DOHH2 (cell line): ENCODE results near the gene ACTN1.

Source experiments
- H3F3A ChIP-seq: fragments of 200-600 bp; sonication (generic), shearing (Covaris generic); 2 replicates; pipeline ENCODE4 v1.6.0; 2016; ENCODE audit warnings: antibody characterized with exemption, mild to moderate bottlenecking; ENCODE audit not compliant: control insufficient read depth, insufficient read depth
- H3K27ac ChIP-seq: fragments of 200-600 bp; sonication (generic); 2 replicates; pipeline ENCODE4 v1.5.1; 2014; ENCODE audit warnings: low read depth, mild to moderate bottlenecking, low read length, moderate library complexity
- H3K27me3 ChIP-seq: fragments of 200-600 bp; sonication (generic); 2 replicates; pipeline ENCODE4 v1.6.1; 2014; ENCODE audit warnings: mild to moderate bottlenecking, low read length, mixed read lengths; ENCODE audit not compliant: control insufficient read depth
- H3K36me3 ChIP-seq: fragments of 200-600 bp; sonication (generic); 2 replicates; pipeline ENCODE4 v1.6.1; 2014; ENCODE audit warnings: mild to moderate bottlenecking, low read length, moderate library complexity, mixed read lengths; ENCODE audit not compliant: control insufficient read depth
- H3K4me1 ChIP-seq: fragments of 200-600 bp; sonication (generic); 2 replicates; pipeline ENCODE4 v1.6.1; 2014; ENCODE audit warnings: mild to moderate bottlenecking, low read length, mixed read lengths; ENCODE audit not compliant: control insufficient read depth
- H3K4me2 ChIP-seq: fragments of 200-600 bp; sonication (generic); 2 replicates; pipeline ENCODE4 v1.6.0; 2014; ENCODE audit warnings: mild to moderate bottlenecking, low read length, moderate library complexity
- H3K4me3 ChIP-seq: fragments of 200-600 bp; sonication (generic); 2 replicates; pipeline ENCODE4 v1.5.1; 2014; ENCODE audit warnings: mild to moderate bottlenecking, low read length, mixed read lengths
- H3K79me2 ChIP-seq: fragments of 200-600 bp; sonication (generic); 2 replicates; pipeline ENCODE4 v1.6.1; 2014; ENCODE audit warnings: mild to moderate bottlenecking, low read length, mixed read lengths; ENCODE audit not compliant: control insufficient read depth
- H3K9me2 ChIP-seq: fragments of 200-600 bp; sonication (generic); replicated peaks from 2 replicates; pipeline ENCODE4 v1.6.1; 2014; ENCODE audit warnings: mild to moderate bottlenecking, low read length, mixed read lengths; ENCODE audit not compliant: control insufficient read depth
- H3K9me3 ChIP-seq: fragments of 200-600 bp; sonication (generic); 2 replicates; pipeline ENCODE4 v1.6.1; 2014; ENCODE audit warnings: antibody characterized with exemption, low read length, mixed read lengths; ENCODE audit not compliant: control insufficient read depth, insufficient read depth
- H4K20me1 ChIP-seq: fragments of 200-600 bp; sonication (generic); 2 replicates; pipeline ENCODE4 v1.6.0; 2014; ENCODE audit warnings: low read depth, mild to moderate bottlenecking, antibody characterized with exemption, low read length, moderate library complexity; ENCODE audit not compliant: control insufficient read depth, insufficient read depth
- CTCF ChIP-seq: fragments of 200-600 bp; sonication (generic); IDR thresholded peaks from one replicate; pipeline ENCODE4 v1.5.1; 2014; ENCODE audit warnings: antibody characterized with exemption, mild to moderate bottlenecking, low read depth, low read length; ENCODE audit not compliant: poor library complexity, severe bottlenecking
- EZH2phosphoT487 ChIP-seq: fragments of 200-600 bp; sonication (generic); IDR thresholded peaks from 2 replicates; pipeline ENCODE4 v1.6.1; 2017; ENCODE audit warnings: borderline replicate concordance, mild to moderate bottlenecking, antibody characterized with exemption, low read length, moderate library complexity, mixed read lengths

ACTN1 gene

DNA sequence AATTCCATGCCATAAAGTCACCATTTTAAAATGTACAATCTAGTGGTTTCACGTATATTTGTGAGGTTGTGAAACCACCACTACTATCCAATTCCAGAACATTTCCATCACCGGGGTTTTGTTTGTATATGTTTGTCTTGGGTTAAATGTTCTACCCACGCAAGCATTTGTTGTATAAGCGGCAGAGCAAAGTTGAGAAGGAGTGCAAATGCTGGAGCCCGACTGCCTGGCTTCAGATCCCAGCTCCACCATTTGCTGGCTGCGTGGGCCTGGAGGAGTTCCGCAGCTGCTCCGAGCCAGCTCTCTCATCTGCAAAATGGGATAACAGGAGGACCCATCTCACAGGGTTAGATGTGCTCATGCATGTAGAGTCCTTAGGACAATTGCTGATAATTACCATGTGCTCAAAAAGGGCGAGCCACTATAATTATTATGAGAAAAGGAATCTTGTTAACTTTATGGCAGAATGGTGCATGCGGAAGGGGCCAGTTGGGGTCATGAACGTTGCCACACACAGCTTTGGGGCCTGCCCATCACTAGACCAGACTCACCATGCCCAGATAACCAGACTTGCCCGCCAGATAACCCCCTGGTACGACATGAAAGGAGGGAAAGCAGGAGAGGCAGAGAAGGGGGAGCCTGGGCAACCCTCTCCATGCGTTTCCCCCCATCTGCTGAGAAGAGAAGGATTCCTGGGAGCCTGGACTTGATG lies 6.4 kb downstream of the ACTN1 start:
- no peaks in the 10 kb centered on the region for H3F3A ChIP-seq
- H3K27me3 ChIP-seq, result peaks cover 27% of the 10 kb centered on the region
- TF ChIP-seq EZH2phosphoT487 (no peak), CTCF (no peak)
- no peak overlapping the region for H3K4me3 ChIP-seq
- no peak overlapping the region for H3K4me2 ChIP-seq
- no peak overlapping the region for H3K27ac ChIP-seq
- no peaks in the 10 kb centered on the region for H3K36me3 ChIP-seq
- H4K20me1 ChIP-seq, result no peaks in the 10 kb centered on the region
- H3K9me2 ChIP-seq, result no peaks in the 10 kb centered on the region; the same call in 1 of the 2 replicates
- no peaks in the 10 kb centered on the region for H3K79me2 ChIP-seq
- H3K4me1 ChIP-seq, result no peaks in the 10 kb centered on the region
- no peaks in the 10 kb centered on the region for H3K9me3 ChIP-seq

GRCh38 chr14:68971411-68972035 lies 7.6 kb downstream of the ACTN1 start:
- TF ChIP-seq EZH2phosphoT487, result no peak
- TF ChIP-seq CTCF, result no peak
- no peaks in the 10 kb centered on the region; the same call in 1 of the 2 replicates for H3K9me2 ChIP-seq
- no peak overlapping the region for H3K4me2 ChIP-seq
- no peaks in the 10 kb centered on the region for H4K20me1 ChIP-seq
- H3K9me3 ChIP-seq, result no peaks in the 10 kb centered on the region
- no peaks in the 10 kb centered on the region for H3K4me1 ChIP-seq
- no peaks in the 10 kb centered on the region for H3F3A ChIP-seq
- no peak overlapping the region for H3K27ac ChIP-seq
- no peak overlapping the region for H3K4me3 ChIP-seq
- H3K79me2 ChIP-seq, result no peaks in the 10 kb centered on the region
- H3K36me3 ChIP-seq, result no peaks in the 10 kb centered on the region
- H3K27me3 ChIP-seq, result peaks cover 28% of the 10 kb centered on the region

- Histone ChIP-seq H3F3A (no peaks in the 10 kb centered on the region), H3K79me2 (no peaks in the 10 kb centered on the region), H3K27ac (no peak overlapping the region), H3K9me2 (no peaks in the 10 kb centered on the region; the same call in 1 of the 2 replicates), H3K27me3 (peaks cover 22% of the 10 kb centered on the region; the same call in 1 of the 2 replicates), H3K4me3 (no peak overlapping the region), H4K20me1 (no peaks in the 10 kb centered on the region), H3K4me2 (no peak overlapping the region), H3K36me3 (no peaks in the 10 kb centered on the region), H3K4me1 (no peaks in the 10 kb centered on the region), H3K9me3 (no peaks in the 10 kb centered on the region)
- no peak for TF ChIP-seq CTCF
- TF ChIP-seq EZH2phosphoT487, result no peak
Observed at GRCh38 chr14:68970736-68971135, 8.4 kb downstream of the ACTN1 start.
